Measurements from ENCODE around the gene KSR1.
"Not testable (repeated sequence)": the region's sequence is repeated elsewhere in the genome, so short reads cannot be mapped to it uniquely, and the experiment has no call there.

The KSR1 gene

GRCh38 chr17:27496005-27496404, 39.8 kb downstream of the KSR1 start:
- FAIRE-seq, result no peak

GRCh38 chr17:27496437-27496943, 40.2 kb downstream of the KSR1 start:
- no peak for FAIRE-seq

DNA sequence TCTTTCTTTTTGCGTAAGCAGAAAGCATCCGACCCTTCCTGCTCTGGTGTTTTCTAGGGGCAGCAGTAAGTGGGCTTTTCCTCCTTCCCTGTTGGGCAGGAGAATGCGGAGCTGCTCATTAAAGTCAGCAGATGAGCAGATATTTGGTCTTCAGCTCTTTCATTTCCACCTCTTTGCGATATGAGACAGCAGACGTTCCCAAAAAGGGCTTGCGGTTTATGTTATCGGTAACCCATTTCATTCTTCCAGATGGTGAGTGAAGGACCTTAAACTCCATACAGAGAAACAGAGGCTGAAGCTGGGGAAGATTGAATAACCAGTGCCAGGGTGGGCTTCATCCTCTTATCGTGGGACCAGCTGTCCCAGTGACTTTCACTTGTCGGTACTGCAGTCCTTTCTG, 40.7 kb downstream of the KSR1 start:
- FAIRE-seq, result no peak

DNA sequence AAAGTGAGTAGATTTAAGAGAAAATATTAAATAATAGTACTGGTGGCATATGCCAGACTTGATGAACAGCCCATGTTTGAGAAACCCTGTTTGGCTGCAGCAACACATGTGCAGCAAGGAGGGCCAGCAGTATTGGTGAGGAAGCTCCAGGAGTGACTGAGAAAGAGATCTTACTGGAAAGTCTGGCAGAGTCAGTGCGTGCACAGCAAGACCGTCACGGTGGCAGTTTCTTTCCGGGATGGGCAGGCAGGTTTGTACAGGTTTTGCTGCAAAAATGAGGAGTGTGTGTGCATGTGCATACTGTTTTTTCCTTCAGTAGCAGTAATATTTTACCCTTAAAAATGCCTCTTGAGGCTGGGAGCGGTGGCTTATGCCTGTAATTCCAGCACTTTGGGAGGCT, 41.4 kb downstream of the KSR1 start:
- no peak for FAIRE-seq

DNA sequence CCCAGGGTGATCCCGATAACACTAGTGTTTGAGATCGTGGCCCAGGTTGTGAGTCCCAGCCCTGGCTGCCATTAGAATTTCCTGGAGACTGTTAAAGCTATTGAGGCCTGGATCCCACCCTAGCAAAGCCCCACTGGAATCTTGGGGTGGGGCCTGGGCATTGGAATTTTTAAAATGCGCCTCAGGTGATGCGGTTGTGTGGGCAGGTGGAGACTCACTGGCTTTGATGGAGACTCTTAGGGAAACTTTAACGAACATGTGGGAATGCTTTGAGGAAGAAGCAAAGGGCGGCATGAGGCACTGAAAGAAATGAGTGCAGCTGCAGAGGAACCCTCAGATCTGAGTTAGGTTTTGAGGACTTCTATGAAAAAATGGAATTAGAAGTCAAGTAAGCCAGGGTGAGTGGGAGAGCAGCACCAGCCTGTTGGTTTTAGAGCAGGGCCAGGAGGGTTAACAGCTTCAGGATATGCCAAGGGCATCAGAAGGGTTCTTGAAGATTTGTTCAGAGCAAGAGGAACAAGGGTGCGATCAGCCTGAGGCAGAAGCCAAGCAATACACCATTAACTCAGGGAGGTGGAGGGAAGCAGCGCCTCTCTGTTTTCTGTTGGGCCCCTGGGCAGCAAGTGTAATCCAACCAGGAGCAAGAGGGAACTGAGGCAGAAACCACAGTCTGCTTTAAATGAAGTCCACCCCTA, 42.5 kb downstream of the KSR1 start:
- FAIRE-seq, result no peak

DNA sequence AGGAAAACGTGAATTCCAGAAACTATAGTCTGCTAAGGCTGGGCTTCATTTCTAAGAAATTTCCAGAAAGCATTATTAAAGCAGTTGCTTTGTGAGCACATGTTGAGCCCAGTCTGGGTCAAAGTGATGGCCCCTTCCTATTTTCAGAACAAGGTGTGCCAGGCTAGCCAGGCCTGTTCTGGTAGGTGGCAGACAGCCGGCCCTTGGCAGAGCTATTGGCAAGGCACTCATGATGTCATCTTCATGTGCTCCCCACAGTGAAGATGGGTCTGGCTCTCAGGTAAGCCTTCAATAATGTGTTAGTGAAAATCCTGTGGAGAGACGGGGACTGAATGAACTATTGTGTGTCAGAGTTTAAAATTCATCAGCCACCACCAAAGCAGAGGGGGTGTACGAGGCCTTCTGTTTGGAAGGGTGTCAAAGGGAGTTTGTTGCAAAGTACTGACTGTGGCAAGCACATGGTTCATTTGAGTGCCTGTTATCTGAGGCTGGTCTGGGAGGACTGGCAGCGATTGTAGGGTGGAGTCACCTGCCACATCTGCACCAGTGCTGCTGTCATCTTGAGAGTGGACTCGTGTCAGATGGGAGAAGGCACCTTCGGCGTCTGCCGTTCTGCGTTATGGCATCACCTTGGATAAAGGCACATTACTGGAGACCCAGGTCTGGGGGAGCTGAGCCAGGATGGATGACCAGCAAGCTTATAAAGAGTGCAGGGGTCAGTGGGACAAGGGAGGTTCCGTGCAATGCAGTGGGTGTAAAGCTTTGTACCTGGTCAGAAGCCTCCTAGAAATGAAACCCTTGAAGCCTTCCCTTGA, 43.4 kb downstream of the KSR1 start:
- FAIRE-seq, result no peak

- not testable (repeated sequence) for FAIRE-seq
These were observed 45.1 kb downstream of the KSR1 start for GRCh38 chr17:27501338-27501737.

- no peak for FAIRE-seq
These were observed 46.5 kb downstream of the KSR1 start for GRCh38 chr17:27502526-27503324.

- no peak for FAIRE-seq
These were observed 47.4 kb downstream of the KSR1 start for GRCh38 chr17:27503611-27504010.

- FAIRE-seq, result no peak
These were observed 48.1 kb downstream of the KSR1 start for GRCh38 chr17:27504188-27504995.

DNA sequence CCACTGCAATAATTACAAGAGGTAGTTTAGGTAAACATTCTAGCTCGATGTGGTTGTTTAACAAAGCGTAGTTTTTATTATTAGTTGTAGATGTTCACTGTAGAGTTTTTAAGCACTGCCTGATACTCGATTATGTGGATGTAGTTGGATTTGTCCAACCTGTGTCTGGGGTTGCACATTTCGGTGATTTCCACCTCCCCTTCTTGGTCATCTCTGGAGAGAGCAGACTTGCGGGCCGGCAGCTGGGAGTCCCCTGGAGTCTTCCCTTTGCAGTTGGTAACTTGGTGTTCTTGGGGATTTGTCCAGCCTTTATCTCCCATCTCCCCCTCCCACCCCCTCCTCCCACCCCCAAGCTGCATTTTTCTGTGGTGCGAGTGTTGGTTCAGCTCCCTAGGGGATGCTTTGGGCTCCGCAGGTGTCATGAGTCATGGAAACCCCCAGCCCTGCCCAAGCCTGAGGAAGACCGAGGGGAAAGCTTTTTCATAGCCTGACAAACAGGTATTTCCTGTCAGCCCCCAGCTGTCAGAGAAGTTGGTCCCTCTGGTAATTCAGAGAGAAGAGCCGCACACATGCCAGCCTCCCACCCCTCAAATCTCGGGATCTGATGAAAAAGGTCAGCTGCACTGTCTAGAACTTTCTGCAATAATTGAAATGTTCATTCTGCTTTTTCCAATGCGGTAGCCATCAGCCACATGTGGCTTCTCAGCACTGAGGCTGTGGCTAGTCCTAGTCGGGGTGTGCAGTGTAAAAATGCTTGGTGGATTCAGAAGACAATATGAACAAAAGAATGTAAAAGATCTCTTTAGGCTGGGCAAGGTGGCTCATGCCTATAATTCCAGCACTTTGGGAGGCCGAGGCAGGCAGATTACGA, 50.3 kb downstream of the KSR1 start:
- no peak for FAIRE-seq

GRCh38 chr17:27511168-27511883, 55.1 kb downstream of the KSR1 start:
- no peak for FAIRE-seq

DNA sequence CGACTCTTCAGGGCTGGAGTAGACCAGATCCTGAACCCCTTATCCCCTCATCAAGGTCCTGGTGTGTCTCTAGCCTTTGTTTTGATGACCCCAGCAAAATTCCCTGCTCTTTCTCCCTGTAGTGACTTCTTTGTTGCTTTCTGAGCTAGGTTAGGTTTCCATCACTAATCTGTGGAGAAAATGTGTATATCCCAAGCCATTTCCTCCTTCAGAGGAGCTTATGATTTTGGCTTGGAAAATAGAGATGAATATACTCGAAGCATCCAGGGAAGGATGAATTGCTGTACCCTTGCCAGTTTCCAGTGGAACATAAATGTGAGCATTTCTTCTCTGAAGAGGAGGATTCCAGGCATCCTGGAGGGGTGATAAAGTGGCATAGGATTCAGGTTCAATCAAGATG, 55.8 kb downstream of the KSR1 start:
- no peak for FAIRE-seq

DNA sequence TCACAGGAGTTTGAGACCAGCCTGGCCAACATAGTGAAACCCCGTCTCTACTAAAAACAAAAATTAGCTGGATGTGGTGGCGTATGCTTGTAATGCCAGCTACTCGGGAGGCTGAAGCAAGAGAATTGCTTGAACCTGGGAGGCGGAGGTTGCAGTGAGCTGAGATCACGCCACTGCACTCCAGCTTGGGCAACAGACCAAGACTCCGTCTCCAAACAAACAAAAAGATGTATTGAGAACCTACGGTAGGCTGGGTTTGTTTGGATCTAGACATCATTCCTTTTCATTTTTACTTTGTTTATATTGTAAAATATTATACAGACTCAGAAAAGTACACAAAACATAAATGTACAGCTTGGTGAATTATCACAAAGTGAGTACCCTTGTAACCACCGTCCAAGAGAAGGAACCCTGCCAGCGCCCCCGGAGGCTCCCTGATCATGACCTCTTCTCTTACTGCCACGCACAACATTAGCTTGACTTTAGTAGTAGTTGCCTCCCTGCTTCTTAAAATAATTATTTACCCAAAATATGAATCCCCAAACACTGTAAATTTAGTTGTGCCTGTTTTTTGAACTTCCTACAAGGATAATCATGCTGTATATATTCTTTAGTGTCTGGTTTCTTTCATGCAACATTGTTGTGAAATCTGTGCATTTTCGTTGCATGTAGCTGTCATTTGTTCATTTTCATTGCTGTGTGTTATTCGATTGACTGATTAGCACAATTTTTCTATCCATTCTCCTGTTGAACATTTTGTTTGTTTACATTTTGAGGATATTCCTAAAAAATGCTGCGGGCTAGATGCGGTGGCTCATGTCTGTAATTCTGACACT, 56.5 kb downstream of the KSR1 start:
- FAIRE-seq, result no peak

GRCh38 chr17:27513849-27514248, 57.6 kb downstream of the KSR1 start:
- FAIRE-seq, result no peak

GRCh38 chr17:27514595-27515413, 58.6 kb downstream of the KSR1 start:
- no peak for FAIRE-seq

DNA sequence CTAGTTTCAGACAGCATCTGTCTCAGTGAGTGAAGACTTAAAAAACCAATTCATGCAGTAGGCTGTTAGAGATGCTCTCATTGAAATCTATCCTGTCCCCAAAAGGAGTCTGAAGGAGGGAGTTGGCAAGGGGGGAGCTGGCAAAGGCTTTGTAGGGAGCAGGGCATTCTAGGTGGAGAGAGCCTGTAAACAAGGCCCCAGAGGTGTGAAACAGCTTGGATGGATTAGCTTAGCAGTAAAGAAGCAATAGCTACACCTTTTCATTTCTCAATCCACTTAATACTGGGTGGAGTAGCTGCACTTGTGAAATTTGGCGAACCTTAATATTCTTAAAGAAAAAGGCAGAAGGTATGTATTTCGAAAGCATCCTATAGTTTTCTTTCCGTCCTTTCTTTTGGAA, 61.8 kb downstream of the KSR1 start:
- FAIRE-seq, result no peak

Measured in colon (tissue), 2 donors.